ENCODE results near the gene FOXK2.
A peak's percentile ranks its signal among the peaks of the same experiment; 100 is the strongest.
"Not testable (repeated sequence)": the region's sequence is repeated elsewhere in the genome, so short reads cannot be mapped to it uniquely, and the experiment has no call there.

The FOXK2 gene

DNA sequence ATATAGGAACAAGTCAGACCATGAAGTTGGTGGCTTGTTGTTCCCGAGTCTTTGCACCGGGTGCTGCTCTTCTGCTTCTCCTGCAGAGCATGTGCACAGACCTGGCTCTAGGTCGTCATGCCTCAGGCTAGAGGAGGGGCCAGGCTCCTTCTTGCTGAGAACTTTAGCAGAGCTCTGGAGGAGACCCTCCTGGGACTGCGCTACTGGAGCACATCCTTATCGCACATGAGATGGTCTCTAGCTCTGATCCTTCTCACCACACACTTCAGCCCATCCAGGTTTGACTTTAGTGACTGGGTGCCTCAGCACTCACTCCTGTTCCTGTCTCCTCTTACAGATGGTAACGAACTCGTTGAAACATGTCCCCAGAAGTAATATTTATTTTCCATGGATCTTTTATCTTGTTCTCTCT, 14.9 kb downstream of the FOXK2 start:
- no peak for DNase-seq

DNA sequence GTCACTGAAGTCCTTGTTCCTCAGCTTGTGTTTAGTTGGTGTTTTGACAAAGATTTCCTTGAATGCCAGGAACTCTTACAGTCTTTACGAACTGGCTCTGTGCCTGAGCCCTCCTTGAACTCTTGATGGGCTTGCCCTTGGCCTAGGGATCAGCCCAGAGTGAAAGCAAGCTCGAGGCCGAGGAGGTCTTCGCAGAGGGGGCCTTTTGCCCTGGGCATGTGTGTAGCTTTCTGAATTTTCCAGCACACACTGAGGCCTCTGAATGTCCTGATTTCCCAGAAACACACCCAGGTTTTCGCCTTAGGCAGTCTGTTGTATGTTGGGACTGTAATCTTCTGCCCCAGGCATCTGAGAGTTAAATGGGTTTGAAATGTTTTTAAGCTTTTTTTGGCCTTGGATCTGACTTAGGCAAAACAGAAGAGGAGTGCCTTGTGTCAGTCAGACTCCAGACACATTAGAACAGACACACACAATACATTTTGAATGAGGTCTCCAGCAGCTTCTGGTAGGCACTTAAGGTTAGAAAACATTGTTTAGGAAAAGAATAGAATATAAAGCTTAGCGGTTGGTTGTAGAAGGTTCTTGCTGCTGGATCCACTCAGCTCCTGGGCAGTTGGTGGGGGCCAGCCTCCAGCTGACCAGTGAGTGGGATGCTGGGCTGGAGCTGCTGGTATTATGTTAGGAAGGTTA, 17.1 kb downstream of the FOXK2 start:
- DNase-seq: peak; percentile 54

DNA sequence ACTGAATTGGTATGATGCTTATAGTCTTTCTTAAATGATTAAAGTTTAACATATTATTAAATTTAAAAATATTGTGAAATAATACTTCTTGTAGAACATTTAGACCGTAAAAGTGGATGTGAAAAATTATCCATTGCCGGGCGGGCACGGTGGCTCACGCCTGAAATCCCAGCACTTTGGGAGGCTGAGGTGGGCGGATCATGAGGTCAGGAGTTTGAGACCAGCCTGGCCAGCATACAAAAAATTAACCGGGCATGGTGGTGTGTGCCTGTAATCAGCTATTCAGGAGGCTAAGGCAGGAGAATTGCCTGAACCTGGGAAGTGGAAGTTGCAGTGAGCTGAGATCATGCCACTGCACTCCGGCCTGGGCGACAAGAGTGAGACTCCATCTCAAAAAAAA, 17.7 kb downstream of the FOXK2 start:
- DNase-seq: not testable (repeated sequence)

DNA sequence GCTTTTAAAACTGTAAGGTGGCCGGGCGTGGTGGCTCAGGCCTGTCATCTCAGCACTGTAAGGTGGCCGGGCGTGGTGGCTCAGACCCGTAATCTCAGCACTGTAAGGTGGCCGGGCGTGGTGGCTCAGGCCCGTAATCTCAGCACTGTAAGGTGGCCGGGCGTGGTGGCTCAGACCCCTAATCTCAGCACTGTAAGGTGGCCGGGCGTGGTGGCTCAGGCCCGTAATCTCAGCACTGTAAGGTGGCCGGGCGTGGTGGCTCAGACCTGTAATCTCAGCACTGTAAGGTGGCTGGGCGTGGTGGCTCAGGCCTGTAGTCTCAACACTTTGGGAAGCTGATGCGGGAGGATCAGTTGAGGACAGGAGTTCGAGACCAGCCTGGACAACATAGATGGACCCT, 19.5 kb downstream of the FOXK2 start:
- DNase-seq: not testable (repeated sequence)

DNA sequence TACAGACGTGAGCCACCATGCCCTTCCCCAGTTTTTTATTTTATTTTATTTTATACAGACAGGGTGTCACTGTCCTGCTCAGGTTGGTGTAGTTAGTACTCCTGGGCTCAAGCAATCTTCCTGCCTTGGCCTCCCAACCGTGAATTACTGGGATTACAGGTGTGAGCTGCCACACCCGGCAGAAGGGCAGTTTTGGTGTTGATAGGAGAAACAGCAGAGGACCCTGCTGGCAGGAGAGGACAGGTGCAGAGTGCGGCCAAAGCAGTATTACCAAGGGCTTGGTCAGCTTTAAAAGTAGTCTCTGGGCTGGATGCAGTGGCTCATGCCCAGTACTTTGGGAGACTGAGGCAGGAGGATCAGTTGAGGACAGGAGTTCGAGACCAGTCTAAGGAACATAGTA, 22.9 kb downstream of the FOXK2 start:
- no peak for DNase-seq

DNA sequence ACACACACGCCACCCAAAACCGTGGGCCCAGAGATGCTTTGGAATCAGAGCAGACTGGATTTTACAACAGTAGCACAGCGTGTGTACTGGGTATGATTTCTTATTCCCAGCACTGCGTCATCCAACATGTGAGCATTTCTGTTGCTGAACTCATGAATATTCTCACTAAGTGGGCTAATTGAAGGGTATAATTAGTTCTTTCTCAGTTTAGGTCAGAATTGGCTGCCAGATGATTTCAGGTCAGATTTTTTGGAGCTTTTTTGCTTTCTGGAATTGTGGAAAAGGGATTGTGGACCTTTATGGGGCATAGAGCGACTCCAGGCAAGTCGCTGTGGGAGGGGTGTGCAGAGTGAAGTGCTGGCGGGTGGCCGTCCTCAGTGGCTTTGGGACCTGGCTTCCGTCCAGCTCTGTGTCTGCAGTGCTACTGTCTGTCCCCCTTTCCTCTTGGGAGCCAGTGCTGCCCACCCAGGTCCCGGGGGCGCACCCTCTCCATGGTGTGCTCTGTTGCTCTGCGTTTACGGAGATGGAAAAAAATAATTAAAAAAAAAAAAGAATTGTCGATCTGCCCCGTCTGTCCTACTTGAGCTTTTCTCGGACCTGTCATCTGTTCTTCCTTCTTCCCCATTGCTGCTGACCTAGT, 25.0 kb downstream of the FOXK2 start:
- no peak for DNase-seq

DNA sequence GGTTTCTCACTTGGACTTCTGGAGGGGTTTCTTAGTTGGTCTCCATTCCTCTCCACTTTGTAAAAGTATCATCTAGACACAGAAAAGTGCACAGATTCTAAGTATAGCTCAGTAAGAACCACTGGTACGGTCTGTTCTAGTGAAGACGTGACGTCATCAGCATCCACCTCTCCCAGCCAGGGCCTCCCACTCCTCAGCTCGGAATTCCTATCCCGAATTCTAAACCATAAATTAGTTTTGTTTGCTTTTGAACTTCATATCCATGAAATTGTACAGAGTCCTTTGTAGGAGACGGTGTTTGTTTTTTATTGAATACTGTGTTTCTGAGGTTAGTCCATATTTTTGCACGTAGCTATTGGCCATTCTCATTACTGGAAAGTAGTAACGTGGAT, 25.5 kb downstream of the FOXK2 start:
- no peak for DNase-seq

DNA sequence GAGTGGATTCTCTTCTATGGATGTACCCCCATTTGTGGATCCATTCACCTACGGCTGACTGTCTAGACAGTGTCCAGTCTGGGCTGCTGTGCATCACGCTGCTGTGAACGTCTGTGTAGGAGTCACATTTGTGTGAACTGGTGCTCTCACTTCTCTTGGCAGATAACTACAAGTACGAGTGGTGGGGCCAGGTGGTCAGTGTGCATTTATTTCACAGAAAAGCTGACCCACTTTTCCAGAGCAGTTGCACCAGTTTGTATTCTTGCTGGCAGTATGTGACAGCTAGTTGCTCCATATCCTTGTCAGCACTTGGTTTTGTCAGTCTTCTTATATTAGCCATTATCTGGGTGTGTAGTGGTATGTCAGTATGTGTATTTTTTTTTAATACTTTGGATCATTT, 28.4 kb downstream of the FOXK2 start:
- no peak for DNase-seq

DNA sequence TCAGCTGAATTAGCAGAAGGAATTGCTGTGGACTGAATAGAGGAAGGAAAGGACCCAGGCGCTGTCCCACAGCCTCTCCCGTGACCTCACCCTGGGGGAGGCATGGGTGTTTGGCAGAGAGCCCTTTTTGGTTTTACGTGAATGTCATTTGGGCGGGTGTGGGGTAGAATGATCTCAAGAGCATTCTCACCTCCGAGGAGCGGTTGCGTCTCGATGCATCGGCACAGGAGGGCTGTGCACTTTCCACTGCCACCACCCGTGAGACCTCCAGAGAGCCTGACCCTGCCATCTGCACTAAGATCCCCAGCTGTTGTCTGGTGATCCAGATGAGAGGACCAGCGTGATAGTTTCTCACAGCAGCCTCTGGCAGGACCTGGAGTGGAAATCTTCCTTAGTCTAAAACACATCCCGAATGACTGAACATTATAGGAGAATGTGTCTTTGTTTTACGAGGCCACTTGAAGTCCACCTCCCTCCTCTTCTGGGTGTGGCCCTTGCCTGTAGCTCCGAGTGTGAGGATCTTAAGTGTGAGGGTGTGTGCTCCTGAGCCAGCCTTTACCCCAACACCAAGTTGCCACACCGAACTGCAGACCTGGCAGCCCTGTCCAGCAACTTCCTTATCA, 29.3 kb downstream of the FOXK2 start:
- DNase-seq: no peak

DNA sequence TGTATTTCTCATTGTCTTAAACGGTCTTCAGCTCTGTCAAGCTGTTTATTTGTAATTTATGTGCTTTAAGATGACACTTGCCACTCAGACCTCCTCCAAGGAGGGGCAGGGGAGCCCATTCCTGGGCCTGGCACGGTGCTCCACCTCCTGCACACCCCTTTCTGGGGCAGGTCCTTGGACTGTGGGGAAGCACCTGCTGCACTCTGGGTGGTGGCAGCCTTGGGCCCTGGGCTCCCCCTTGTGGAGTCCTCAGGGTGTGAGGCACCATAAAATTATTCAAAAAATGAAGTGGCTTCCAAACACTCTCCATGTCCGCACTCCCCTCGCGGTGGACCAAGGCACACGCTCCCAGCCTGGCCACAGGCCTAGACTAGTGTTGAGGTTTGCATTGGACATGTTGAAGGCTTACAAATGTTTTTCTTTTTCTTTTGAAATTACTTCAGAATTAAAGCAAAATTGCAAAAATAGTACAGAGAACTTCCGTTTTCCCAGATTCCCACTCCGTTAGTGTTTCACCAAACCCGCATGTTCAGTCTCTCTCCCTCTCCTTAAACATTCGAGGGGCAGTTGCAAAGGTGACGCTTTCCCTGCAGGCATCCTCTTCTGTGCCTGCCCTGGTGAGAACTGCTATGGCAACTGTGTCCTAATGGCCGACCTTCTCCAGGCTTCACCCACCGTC, 32.4 kb downstream of the FOXK2 start:
- peak; percentile 73 for DNase-seq

DNA sequence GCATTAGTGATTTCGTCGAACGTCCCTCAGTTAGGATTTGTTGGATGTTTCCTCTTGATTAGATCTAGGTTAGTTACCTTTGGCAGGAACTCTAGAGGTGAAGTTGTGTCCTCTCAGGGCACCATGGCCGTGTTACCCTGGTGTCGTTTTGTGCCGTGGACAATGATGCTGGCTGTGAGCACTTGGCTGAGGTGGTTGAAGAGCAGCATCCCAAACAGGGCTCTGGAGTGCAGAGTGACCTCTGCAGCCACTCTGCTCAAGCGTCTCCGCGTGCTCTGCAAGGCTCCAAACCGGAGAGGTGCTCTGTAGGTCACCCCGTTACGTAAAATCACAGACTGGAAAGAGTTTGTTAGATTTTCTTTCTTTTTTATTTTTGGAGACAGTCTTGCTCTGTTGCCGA, 33.0 kb downstream of the FOXK2 start:
- no peak for DNase-seq

DNA sequence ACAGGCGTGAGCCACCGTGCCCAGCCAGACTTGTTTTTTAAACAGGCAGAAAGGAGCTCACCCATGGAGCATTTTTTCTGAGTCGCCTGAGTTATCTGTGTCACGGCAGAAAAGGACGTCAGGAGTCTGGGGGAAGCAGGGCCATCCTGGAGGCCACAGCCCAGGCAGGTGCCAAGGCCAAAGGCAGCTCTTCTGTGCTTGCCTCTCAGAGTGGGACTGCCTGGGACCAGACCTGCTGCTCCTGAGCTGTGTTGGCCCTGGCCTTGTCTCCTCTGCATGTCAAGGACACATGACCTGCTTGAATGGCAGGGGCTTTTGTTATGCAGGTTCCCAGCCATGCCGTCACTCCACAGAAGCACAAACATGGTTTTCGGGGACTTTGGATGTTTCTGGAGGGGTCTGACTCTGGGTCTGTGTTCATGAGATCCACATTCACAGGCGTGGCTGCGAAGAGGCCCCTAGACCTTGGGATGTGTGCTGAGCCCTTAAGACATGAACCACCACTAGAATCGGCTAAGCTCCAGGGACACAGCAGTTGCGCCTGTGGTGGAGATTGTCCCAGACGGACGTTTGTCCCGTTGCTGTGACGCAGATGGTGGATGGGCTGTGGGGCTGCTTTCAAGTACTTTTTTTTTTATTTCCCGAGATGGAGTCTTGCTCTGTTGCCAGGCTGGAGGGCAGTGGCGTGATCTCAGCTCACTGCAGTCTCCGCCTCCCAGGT, 33.8 kb downstream of the FOXK2 start:
- DNase-seq: no peak

DNA sequence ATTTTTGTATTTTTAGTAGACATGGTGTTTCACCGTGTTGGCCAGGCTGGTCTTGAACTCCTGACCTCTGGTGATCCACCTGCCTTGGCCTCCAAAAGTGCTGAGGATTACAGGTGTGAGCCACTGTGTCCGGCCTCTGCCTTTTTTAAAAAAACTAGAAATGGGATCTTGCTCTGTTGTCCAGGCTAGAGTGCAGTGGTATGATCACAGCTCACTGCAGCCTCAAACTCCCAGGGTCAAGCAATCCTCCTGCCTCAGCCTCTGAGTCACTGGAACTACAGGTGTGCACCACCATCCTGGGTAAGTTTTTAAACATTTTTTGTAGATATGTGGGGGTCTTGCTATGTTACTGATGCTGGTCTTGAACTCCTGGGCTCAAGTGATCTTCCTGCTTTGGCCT, 38.0 kb downstream of the FOXK2 start:
- DNase-seq: not testable (repeated sequence)

DNA sequence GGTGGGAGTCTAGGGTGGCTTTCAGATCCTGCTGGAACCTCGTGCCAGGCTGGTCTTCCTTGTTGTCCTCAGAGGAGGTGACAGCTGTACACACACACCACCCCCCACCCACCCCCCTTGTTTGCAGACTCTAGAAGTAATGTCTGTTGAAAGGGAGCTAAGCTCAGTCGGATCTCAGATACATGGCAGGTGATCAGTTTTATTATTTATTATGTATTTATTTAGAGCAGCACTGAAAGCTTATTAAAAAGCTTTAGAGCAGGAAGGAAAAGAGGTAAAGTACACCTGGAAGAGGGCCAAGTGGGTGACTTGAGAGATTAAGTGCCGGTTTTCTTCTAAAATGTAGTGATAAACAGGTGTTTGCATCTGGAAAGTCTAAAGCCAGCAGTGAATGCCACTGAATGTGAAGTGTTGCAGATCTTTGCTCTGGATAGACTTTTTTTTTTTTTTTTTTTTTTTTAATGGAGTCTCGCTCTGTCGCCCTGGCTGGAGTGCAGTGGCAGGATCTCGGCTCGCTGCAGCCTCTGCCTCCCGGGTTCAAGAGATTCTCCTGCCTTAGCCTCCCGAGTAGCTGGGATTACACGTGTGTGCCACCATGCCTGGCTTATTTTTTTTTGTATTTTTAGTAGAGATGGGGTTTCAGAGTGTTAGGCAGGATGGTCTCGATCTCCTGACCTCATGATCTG, 40.2 kb downstream of the FOXK2 start:
- no peak for DNase-seq

DNA sequence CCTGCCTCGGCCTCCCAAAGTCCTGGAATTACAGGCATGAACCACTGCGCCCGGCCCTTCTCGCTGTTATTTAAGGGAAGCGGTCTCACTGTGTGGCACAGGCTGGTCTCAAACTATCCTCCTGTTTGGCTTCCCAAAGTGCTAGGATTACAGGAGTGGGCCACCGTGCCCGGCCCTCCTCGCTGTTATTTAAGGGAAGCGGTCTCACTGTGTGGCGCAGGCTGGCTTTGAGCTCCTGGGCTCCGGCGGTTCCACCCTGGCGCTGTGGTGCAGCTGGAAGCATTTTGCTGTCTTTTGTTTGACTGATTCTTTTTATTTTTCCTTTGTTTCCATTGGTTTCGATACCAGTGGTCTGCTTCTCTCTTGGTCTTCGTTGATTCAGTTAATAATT, 40.7 kb downstream of the FOXK2 start:
- DNase-seq: no peak

DNA sequence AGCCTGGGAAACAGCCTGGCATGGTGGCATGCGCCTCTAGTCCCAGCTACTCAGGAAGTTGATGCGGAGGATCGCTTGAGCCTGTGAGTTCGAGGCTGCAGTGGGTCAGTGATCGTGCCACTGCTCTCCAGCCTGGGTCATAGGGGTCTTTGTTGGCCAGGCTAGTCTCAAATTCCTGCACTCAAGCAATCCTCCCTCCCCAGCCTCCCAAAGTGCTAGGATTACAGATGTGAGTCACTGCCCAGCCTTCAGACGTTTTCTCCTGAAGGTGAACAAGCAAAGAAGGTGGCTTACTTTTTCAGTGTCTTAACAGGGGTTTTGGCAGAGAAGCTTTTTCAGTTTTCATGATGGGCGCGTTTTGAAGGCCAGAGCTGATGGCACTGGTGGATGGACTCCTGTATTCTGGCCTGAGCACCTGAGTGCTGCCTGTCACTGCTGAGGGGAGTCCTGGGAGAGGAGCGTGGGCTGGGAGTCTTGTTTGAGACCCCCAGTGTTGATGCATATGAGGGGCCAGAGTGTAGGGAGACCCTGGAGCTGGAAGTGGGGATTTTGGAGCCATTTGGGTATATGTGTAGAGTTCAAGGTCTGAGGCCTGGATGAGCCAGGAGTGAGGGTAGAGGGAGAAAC, 41.4 kb downstream of the FOXK2 start:
- no peak for DNase-seq

DNA sequence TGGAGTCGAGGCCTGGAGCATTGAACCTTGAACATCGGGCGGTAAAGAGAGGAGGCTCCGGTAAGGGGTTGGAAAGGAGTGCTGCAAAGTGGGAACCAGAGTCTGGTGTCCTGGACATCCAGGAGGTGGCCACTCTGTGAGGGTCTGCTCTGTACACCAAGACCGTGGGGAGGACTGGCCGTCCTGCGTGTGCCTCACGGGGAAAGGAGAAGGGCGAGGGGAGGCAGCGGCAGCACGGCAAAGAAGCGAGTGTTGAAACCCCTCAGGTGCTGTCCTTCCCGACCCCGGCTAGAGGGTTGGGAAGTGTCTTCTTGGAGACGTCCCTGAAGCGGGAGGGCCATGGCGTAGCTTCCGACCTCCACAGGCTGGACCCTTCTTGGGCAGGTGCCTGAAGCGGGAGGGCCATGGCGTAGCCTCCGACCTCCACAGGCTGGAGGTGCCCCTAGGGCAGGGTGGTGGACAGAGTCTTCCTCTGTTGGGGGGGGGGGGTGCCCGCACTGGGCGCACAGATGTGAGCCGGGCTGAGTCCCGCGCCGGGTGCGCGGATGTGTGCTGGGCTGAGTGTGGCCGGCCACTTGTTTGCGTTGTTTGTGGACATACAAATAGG, 42.0 kb downstream of the FOXK2 start:
- DNase-seq: no peak

DNA sequence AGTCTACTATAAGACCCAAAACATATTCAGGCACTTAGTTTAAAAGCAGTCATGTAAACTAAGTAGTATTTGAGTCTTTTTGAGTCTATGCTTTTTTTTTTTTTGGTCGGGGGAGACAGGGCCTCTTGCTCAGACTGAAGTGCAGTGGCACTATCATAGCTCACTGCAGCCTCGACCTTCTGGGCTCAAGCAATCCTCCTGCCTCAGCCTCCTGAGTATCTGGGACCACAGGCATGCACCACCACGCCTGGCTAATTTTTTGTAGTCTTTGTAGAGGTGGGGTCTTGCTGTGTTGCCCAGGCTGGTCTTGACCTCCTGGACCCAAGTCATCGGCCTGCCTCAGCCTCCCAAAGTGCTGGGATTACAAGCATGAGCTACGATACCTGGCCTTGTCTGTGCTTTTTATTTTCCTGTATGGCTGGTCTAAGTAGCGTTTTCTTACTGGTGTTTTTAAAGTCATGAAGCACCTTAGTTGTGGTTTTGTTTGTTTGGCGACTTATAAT, 43.2 kb downstream of the FOXK2 start:
- not testable (repeated sequence) for DNase-seq

DNA sequence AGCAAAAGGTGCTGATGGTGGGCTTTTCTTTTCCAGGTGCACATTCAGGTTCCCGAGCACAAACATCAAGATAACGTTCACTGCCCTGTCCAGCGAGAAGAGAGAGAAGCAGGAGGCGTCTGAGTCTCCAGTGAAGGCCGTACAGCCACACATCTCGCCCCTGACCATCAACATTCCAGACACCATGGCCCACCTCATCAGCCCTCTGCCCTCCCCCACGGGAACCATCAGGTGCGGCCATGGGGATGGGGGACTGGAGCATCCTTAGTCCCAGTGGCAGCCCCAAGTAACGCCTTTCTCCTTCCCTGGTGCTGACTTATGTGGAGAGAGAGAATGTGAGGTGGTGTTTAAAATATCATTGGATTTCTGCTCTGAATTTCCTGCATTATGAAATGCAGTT, 43.8 kb downstream of the FOXK2 start:
- DNase-seq: no peak

DNA sequence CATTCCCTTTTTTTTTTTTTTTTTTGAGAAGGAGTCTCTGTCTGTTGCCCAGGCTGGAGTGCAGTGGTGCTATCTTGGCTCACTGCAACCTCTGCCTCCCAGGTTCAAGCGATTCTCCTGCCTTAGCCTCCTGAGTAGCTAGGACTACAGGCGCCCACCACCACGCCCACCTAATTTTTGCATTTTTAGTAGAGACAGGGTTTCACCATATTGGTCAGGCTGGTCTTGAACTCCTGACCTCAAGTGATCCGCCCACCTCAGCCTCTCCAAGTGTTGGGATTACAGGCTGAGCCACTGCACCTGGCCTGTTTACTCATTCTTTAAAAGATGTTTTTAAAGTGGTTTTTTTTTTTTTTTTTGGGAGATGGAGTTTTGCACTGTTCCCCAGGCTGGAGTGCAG, 44.2 kb downstream of the FOXK2 start:
- DNase-seq: not testable (repeated sequence)

DNA sequence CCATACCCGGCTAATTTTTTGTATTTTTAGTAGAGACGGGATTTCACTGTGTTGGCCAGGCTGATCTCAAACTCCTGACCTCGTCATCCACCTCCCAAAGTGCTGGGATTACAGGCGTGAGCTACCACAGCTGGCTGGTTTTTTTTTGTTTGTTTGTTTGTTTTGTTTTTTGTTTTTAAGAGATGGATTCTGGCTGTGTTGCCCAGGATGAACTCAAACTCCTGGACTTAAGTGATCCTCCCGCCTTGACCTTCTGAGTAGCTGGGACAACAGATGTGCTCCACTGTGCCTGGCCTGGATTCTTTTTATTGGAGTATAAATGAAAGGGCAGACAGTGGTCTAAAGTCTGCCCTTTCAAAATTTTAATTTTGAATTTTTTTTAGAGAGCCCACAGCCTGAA, 44.7 kb downstream of the FOXK2 start:
- DNase-seq: no peak

Measured in fibroblast of skin of scalp (primary cell).